Lower lobe of right lung (tissue), 2 donors: ENCODE measurements around the gene MBOAT1. TPM values are rescaled to one million over a fixed set of nuclear protein-coding genes. Genes with fewer than 3 reads are reported as not detected.

Experiments used
- ATAC-seq, 2 donors: fragments of 200-7000 bp; cut with Tn5 transposase; one replicate each; pipeline ENCODE4 v1.9.1; 2020 to 2022; ENCODE audit warnings: mild to moderate bottlenecking in 2 of 2, moderate library complexity in 2 of 2
- DNase-seq: peaks from one replicate; pipeline ENCODE4 v3.0.0-alpha.2; 2020
- H3K27ac ChIP-seq: fragments of 200-600 bp; one replicate; pipeline ENCODE4 v1.8.0; 2022
- H3K27me3 ChIP-seq: fragments of 200-600 bp; one replicate; pipeline ENCODE4 v1.8.0; 2022; ENCODE audit warnings: low read depth
- H3K36me3 ChIP-seq: fragments of 200-600 bp; one replicate; pipeline ENCODE4 v1.8.0; 2022; ENCODE audit warnings: mild to moderate bottlenecking
- H3K4me1 ChIP-seq: fragments of 200-600 bp; one replicate; pipeline ENCODE4 v1.8.0; 2022
- H3K4me3 ChIP-seq: fragments of 200-600 bp; one replicate; pipeline ENCODE4 v1.8.0; 2022; ENCODE audit warnings: mild to moderate bottlenecking
- H3K9me3 ChIP-seq: fragments of 200-600 bp; one replicate; pipeline ENCODE4 v1.8.0; 2022
- CTCF ChIP-seq: fragments of 200-600 bp; IDR thresholded peaks from one replicate; pipeline ENCODE4 v1.8.0; 2022; ENCODE audit warnings: antibody characterized with exemption, mild to moderate bottlenecking
- intact Hi-C: fragments of 100-400 bp; cut with DNase I; formaldehyde crosslinking; loops from one replicate; pipeline ENCODE4 v1.11.0; 2022
- total RNA-seq: library from RNA; stranded (reverse); fragmentation: NEBNext Ultra II Directional; extraction: Animal tissue kit (Norgen Biotek cat#: 25700); gene quantifications from one replicate; pipeline ENCODE4 v1.2.1, GENCODE V29; 2021
- donor health status: DM: no; HTN: yes; CAD: no; lungs with severe emphysema.

The MBOAT1 gene
- total RNA-seq, 1 donor from 2014 or later, result 13.1 TPM

DNA sequence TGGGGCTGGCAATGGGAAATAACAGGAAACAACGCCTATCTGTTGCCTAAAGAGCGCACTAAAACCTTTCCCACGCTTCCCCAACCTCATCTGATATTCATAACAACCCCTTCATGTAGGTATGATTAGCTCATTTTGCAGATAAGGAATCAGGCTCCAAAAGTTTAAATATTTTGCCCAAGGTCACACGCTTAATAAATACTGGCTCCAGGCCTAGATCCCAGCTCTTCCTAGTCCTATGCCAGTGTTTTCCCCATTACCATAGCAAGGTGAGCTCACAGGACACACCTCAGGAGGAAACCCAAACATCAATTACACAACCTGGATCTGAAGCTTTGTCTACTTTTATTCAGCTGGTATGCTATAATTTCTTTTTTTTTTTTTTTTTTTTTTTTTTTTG is 19.6 kb downstream of the MBOAT1 start:
- no peak overlapping the region for H3K4me3 ChIP-seq
- no peaks in the 10 kb centered on the region for H3K27me3 ChIP-seq
- no peak overlapping the region for H3K27ac ChIP-seq
- no peaks in the 10 kb centered on the region for H3K9me3 ChIP-seq
- no peak for TF ChIP-seq CTCF
- no peaks in the 10 kb centered on the region for H3K36me3 ChIP-seq
- no peaks in the 10 kb centered on the region for H3K4me1 ChIP-seq
- ATAC-seq (no peak), DNase-seq (no peak)
- intact Hi-C loops, result no loop called here

DNA sequence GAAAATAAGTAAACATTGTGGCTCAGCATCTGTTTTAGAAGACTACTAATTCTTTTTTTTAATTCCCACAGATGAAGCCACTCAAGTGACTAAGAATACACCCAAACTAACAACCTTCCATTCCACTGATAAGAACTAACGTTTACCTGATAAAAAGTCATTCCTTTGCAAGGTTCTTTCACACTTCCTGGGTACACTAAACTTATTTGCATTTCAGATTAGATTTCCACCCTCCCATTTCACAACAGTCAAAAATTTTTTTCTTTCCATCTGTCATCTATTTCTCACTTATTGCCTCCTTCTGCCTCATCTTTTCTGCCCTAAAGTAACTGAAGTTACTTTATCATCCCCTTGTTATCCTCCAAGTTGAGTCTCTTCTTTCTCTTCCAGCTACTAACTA is 20.3 kb downstream of the MBOAT1 start:
- no peak overlapping the region for H3K4me3 ChIP-seq
- intact Hi-C loops, result no loop called here
- DNase-seq (no peak), ATAC-seq (no peak)
- no peaks in the 10 kb centered on the region for H3K9me3 ChIP-seq
- H3K4me1 ChIP-seq, result no peaks in the 10 kb centered on the region
- no peak overlapping the region for H3K27ac ChIP-seq
- no peaks in the 10 kb centered on the region for H3K27me3 ChIP-seq
- no peaks in the 10 kb centered on the region for H3K36me3 ChIP-seq
- no peak for TF ChIP-seq CTCF

GRCh38 chr6:20188630-20189075 is 23.6 kb downstream of the MBOAT1 start:
- no peak for TF ChIP-seq CTCF
- no peaks in the 10 kb centered on the region for H3K9me3 ChIP-seq
- ATAC-seq (no peak), DNase-seq (no peak)
- no peaks in the 10 kb centered on the region for H3K4me1 ChIP-seq
- no peak overlapping the region for H3K4me3 ChIP-seq
- no peaks in the 10 kb centered on the region for H3K36me3 ChIP-seq
- H3K27me3 ChIP-seq, result no peaks in the 10 kb centered on the region
- intact Hi-C loops, result no loop called here
- H3K27ac ChIP-seq, result no peak overlapping the region

GRCh38 chr6:20186981-20187380 is 25.3 kb downstream of the MBOAT1 start:
- Histone ChIP-seq H3K27me3 (no peaks in the 10 kb centered on the region), H3K36me3 (no peaks in the 10 kb centered on the region), H3K4me3 (no peak overlapping the region), H3K9me3 (no peaks in the 10 kb centered on the region), H3K27ac (no peak overlapping the region), H3K4me1 (no peaks in the 10 kb centered on the region)
- TF ChIP-seq CTCF, result no peak
- intact Hi-C loops, result no loop called here
- ATAC-seq (no peak), DNase-seq (no peak)

DNA sequence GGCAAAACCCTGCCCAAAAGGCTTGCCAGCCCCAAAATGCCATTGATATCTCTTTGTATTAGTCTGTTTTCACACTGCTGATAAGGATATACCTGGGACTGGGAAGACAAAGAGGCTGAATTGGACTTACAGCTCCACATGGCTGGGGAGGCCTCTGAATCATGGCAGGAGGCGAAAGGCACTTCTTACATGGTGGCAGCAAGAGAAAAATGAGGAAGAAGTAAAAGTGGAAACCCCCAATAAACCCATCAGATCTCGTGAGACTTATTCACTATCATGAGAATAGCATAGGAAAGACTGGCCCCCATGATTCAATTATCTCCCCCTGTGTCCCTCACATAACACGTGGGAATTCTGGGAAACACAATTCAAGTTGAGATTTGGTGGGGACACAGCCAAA is 28.6 kb downstream of the MBOAT1 start:
- Histone ChIP-seq H3K27me3 (no peaks in the 10 kb centered on the region), H3K9me3 (no peaks in the 10 kb centered on the region), H3K27ac (no peak overlapping the region), H3K4me1 (no peaks in the 10 kb centered on the region), H3K36me3 (no peaks in the 10 kb centered on the region), H3K4me3 (no peak overlapping the region)
- DNase-seq (no peak), ATAC-seq (no peak)
- TF ChIP-seq CTCF, result no peak
- intact Hi-C loops, result no loop called here
